Measurements from ENCODE around the gene RNF41. TPM values are rescaled to one million over a fixed set of nuclear protein-coding genes. Genes with fewer than 3 reads are reported as not detected.

The RNF41 gene
- total RNA-seq, 1 donor from 2014 or later: 40.7 TPM

GRCh38 chr12:56188131-56188777 is 33.5 kb downstream of the RNF41 start:
- intact Hi-C loops (cut with micrococcal nuclease): loop anchor here (1.0 kb wide), 1 partner anchor 30 kb away; the partner anchor contains the start of gene MYL6

DNA sequence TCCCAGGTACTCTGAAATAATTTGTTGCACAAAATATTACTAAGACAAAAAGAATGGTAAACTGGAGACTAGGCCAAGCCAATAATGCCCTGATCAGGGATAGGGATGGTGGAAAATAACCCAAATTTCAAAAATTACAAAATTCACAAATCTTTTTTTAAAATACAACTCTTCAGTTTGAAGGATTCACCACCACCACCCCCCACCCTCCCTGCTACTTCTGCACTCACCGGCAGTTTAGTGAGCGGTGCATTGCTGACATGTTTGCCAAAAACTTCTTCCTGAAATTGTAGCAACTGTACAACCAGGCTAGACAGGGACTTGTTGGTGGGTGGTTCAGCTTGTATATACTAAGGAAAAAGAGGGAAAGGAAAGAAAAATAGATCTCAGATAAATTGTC is 34.8 kb downstream of the RNF41 start:
- intact Hi-C loops (cut with micrococcal nuclease): no loop called here

GRCh38 chr12:56178347-56178746 is 43.4 kb downstream of the RNF41 start:
- intact Hi-C loops (cut with micrococcal nuclease): no loop called here

GRCh38 chr12:56172839-56173238 is 48.9 kb downstream of the RNF41 start:
- intact Hi-C loops (cut with micrococcal nuclease): no loop called here

- intact Hi-C loops (cut with micrococcal nuclease): no loop called here
These were observed 52.4 kb downstream of the RNF41 start for GRCh38 chr12:56169229-56169759.

DNA sequence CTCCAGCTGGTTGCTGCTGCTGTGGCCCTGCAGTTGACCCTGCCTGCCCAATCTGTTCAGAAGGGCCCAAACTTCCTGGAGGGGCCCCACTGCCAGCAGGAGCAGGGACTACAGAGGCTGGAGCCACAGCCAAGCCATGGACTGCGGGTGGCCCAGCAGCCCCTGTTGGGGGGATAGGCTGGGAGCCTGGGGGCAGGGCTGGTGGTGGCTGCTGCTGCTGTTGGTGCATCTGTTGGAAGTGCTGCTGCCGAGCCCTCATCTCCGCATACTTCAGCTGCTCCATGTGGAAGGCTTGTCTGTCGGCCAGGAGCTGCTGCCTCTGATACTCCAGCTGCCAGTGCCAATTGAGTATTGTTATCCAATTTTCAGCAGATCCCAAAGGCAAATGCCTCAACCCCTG is 56.4 kb downstream of the RNF41 start:
- intact Hi-C loops (cut with micrococcal nuclease): no loop called here

GRCh38 chr12:56164345-56164729 is 57.4 kb downstream of the RNF41 start:
- intact Hi-C loops (cut with micrococcal nuclease): no loop called here

DNA sequence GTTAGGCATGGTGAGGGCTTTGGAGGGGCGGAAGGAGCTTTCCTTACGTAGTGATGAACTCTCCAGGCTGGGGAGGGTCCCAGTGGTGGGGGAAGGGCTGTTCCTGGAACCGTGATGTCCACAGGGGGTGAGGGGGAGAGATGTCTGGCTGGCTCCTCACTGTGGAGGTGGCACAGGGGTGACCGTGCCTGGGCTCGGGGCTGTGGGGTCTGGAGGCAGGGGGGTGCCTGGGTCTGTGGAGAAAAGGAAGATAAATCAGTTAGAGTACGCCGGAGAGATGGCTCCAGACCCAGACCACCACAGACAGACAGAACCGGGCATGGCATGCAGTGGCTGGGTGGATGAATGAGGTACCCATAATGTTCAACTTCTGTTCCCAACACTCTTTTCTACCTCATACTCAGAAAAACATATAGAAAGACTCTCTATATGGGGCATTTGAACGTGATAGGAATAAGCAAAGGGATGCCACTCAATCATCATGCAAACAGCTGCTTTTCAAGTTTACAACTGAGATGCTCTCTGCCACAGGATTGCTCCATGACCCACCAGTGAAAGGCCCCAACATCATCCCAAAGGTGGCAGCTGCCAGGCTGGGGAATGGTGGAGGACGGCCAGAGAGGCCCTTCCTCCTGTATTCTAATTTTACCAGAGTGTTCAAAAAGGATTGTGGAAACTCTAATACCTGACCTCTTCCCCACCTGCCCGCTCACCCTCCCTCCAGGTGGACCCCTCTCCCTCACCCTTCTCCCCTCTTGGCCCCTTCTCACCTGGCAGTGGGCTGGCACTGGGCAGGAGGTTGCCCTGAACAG is 58.0 kb downstream of the RNF41 start:
- intact Hi-C loops (cut with micrococcal nuclease): no loop called here

DNA sequence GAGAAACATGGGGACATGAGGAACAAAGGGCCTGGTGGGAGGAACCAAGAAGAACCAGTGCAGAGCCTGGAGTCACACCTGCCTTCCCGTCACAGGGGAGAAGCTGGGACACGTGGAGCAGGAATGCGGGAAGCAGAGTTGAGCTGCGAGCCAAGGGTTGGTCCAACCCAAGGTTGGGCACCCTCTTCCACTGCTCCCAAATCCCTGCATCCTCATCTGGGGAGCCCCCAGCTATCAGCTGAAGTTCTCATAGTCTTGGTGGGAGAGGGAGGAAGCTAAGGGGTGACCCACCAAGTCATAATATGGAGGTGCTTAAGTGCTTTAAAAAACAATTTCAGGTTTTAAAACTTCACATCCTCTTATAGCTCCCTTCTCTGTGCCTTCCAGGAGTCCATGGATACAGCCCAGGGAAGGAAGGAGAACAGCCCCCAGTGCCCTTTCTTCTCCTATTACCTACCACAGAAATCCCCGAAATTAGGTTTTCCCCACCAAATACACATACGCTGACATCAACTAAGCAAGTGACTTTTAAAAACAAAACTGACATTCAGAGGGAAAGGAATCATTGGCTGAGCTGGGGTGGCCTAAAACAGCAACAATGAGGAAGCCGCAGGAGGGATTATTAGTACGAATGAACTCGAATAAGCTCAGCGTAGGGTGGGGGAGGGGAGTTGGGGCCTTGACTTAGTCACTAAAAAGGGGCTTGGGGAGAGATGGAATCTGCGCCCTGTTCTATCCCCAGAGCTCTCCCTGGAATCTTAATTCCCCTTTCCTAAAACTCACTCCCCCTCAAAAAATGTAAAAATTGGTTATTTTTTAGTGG is 59.0 kb downstream of the RNF41 start:
- intact Hi-C loops (cut with micrococcal nuclease): no loop called here

GRCh38 chr12:56161690-56162351 is 59.9 kb downstream of the RNF41 start:
- intact Hi-C loops (cut with micrococcal nuclease): no loop called here

DNA sequence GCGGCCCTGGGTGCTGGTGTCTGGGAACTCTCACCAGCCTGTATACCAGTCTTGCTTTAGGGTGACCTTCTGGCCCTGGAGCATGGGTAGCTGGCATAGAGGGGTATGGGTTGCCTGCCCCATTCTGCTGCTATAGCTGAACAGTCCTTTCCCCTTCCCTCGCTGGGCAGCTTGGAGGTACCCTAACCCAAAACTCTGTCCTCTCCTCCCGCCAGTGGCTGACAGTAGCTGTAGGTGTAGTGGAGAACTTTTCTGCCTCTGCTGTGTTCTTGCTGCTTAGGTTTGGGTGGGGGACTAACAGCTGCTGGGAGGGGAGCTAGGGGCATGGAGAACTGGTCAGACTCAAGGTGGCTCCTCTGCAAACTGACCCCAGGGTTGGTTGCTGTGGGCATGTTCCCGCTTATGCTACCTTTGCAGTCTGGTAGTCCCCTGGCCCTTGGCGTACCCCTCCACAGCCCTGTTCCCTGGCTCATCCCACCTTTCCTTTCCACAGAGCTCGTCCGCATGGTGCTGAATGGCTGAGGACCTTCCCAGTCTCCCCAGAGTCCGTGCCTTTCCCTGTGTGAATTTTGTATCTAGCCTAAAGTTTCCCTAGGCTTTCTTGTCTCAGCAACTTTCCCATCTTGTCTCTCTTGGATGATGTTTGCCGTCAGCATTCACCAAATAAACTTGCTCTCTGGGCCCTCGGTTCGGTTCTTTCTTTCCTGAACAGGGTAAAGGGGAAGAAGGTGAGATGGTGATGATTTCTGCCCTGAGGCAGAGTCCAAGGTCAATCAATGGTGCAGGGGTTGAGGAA is 60.6 kb downstream of the RNF41 start:
- intact Hi-C loops (cut with micrococcal nuclease): loop anchor here (1.0 kb wide), 3 partner anchors 9 to 288 kb away; partner anchors contain the start of genes MYL6B and TIMELESS

GRCh38 chr12:56160193-56160763 is 61.4 kb downstream of the RNF41 start:
- intact Hi-C loops (cut with micrococcal nuclease): loop anchor here (1.0 kb wide), 3 partner anchors 8 to 289 kb away; partner anchors contain the start of genes MYL6B and TIMELESS

- intact Hi-C loops (cut with micrococcal nuclease): loop anchor here (1.0 to 2.0 kb wide), 6 partner anchors 7 to 290 kb away; partner anchors contain the start of genes CS, MYL6B and TIMELESS
These were observed 62.1 kb downstream of the RNF41 start for GRCh38 chr12:56159482-56160192.

DNA sequence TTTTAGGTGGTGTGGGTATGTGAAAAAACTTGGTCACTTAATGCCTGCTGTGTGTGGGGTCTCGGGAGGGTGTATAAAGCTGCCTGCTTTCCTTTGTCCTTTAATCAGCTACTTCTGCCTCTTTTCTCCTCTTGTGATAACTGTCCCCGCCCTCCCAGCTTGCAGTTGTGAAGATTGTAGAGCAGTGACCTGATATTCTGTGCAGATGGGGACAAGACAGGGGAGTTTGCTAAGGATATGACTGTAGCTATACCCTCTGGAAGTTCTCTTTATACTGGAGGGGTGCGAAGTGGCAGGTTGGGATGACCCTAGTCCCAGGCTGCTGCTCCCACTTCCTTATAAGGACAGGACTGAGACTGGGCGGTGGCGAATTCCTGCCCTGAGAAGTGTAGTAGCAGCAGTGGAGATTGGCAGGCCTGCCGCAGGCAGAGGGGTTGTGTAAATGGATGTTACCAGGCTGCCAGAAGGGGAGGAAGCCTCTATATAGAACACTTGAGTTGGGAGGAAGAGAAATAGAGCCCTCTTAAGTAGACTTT is 62.7 kb downstream of the RNF41 start:
- intact Hi-C loops (cut with micrococcal nuclease): loop anchor here (1.0 to 2.0 kb wide), 11 partner anchors 29 to 529 kb away; partner anchors contain the start of genes CS, PA2G4, PTGES3 and SPRYD4

GRCh38 chr12:56158029-56158925 is 63.4 kb downstream of the RNF41 start, which contains the start of gene MYL6:
MYL6 (plus strand) TSS chr12:56158359; CDS start chr12:56158402, 43 bp downstream.
- intact Hi-C loops (cut with micrococcal nuclease): loop anchor here (1.0 to 2.0 kb wide), 10 partner anchors 30 to 530 kb away; partner anchors contain the start of genes PA2G4, PTGES3, SPRYD4 and STAT2

DNA sequence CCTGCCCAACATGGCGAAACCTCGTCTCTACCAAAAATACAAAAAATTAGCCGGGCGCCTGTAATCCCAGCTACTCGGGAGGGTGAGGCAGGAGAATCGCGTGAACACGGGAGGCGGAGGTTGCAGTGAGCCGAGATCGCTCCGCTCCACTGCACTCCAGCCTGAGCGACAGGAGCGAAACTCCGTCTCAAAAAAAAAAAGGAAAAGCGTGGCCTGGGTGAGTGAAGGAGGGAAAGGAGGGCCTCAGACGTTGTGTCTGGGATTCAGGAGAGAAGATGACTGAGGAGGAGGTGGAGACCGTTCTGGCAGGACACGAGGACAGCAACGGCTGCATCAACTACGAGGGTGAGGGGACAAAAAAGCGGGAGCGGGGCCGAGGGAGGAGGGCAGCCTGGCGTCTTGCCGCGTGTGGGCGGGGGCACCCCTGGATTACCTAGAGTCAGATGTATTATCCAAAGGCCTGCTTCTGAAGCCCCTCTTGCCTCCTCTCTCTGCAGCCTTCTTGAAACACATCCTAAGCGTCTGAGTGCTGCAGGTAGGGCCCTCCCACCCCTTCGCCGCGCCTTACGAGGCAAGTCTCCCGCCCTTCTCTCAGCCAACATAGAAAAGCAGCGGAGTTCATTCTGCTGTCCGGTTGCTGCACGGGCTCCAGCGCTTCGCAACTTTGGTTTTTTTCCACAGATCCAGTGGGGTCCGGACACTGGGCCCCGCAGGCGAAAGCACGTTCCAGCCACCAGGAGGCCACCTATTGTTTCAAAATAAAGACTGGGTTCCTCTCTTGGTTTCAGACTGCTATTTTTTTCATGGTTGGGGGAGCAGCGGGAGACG is 64.3 kb downstream of the RNF41 start:
- intact Hi-C loops (cut with micrococcal nuclease): loop anchor here (1.0 to 2.0 kb wide), 10 partner anchors 31 to 531 kb away; partner anchors contain the start of genes PA2G4, PTGES3, SPRYD4 and STAT2

Data from T-helper 1 cell treated with Interleukin-12 subunit alpha and Interleukin-12 subunit beta and Interleukin-4 antibody, amounts not matched to agents 30 ng/mL and 1 ng/mL, for 36 hours (primary cell).